Omental fat pad (tissue), 4 donors: ENCODE measurements around the gene SCGN. TPM values are rescaled to one million over a fixed set of nuclear protein-coding genes. Genes with fewer than 3 reads are reported as not detected.

Experiments used
- ATAC-seq: fragments of 150-250 bp; one replicate; pipeline ENCODE4 v1.9.1; 2016; ENCODE audit warnings: mild to moderate bottlenecking, moderate library complexity; ENCODE audit not compliant: low FRiP score
- DNase-seq: peaks from one replicate; pipeline ENCODE4 v3.0.0-alpha.2; 2019; ENCODE audit warnings: low spot score
- total RNA-seq, 4 donors: library from RNA; depleted of rRNA; stranded (reverse); fragments of >200 nt; gene quantifications; one replicate each; pipeline ENCODE4 v1.1.0, GENCODE V29; 2016
- TF ChIP-seq, protein P1 (sequence below), 3 donors: fragments of 450-650 bp; IDR thresholded peaks; one replicate each; pipeline ENCODE4 v1.5.1; 2016 to 2017; ENCODE audit warnings: antibody characterized with exemption in 3 of 3, mild to moderate bottlenecking in 3 of 3, moderate library complexity in 2 of 3

SCGN gene
- total RNA-seq, 4 donors from 2014 or later = 2.4 to 18.1 (median 6.4) TPM

DNA sequence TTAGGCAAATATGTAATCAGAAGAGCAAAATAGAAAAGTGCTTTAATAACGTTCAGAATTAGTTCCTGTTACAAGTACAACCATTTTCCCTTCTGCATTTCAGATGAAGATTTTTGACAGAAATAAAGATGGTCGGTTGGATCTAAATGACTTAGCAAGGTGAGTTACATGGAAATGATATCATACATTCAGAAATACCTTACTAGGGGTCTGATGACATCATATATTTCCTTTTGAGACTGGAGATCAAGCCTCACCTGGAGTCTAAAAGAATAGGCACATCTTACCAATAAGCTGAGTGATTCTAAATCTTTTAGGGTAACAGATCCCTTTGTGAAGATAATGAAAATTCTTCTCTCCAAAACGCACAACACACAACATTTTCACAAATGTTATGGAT is 29.8 kb downstream of the SCGN start:
- no peak for DNase-seq

DNA sequence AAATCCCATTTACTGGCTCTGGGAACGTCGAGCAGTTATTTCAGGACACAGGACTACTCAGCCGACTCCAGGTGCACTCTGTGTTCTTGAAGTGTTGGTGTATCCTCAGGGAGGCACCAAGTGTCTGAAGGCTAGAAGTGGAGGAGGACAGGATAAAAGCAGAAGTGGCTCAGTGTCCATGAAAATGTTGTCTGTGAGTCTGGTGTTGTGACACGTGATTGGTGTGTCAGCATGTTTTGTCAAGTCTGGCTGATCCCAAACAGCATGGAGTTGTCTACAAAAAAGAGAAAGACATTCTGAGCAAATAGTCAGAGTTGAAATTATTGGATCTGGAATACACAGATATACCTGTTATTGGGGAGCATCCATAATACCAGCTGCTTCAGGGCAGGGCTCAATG is 30.3 kb downstream of the SCGN start:
- ATAC-seq = no peak
- DNase-seq = no peak
- TF ChIP-seq, protein P1, sequence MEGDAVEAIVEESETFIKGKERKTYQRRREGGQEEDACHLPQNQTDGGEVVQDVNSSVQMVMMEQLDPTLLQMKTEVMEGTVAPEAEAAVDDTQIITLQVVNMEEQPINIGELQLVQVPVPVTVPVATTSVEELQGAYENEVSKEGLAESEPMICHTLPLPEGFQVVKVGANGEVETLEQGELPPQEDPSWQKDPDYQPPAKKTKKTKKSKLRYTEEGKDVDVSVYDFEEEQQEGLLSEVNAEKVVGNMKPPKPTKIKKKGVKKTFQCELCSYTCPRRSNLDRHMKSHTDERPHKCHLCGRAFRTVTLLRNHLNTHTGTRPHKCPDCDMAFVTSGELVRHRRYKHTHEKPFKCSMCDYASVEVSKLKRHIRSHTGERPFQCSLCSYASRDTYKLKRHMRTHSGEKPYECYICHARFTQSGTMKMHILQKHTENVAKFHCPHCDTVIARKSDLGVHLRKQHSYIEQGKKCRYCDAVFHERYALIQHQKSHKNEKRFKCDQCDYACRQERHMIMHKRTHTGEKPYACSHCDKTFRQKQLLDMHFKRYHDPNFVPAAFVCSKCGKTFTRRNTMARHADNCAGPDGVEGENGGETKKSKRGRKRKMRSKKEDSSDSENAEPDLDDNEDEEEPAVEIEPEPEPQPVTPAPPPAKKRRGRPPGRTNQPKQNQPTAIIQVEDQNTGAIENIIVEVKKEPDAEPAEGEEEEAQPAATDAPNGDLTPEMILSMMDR (IDR thresholded peaks at IDR 0.05) = no peak

More for the DNA sequence above, 29.8 kb downstream of the SCGN start:
- TF ChIP-seq, protein P1 (IDR thresholded peaks at IDR 0.05) = no peak
- ATAC-seq = no peak

DNA sequence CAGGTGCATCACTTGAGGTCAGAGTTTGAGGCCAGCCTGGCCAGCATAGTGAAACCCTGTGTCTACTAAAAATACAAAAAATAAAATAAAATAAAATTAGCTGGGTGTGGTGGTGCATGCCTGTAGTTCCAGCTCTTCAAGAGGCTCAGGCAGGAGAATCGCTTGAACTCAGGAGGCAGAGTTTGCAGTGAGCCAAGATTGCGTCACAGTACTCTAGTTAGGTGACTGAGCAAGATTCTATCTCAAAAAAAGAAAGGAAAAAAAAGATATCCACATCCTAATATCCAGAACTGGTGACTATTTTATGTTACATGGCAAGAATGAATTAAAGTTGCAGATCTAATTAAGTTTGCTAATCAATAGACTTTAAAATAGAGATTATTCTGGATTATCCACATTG is 32.5 kb downstream of the SCGN start:
- TF ChIP-seq, protein P1 (IDR thresholded peaks at IDR 0.05) = no peak
- DNase-seq = no peak

DNA sequence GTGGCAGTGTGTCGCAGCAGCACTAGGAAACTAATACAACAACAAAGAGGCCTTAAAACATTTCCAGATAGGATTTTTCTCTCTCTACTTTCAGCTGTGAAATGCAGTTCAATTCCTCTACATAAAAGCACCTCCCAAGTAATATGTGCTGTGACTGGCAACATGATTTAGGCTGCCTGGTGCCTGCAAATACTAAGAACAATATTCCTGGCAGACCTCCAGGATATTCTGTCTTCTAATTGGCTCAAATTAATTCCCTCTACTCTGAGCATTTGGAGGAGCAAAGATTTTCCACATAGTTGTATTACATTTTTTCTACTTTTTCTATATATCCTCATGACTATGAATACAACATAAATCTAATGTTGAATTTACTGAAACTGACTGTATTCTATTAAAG is 33.2 kb downstream of the SCGN start:
- TF ChIP-seq, protein P1 (IDR thresholded peaks at IDR 0.05) = no peak
- DNase-seq (no peak), ATAC-seq (no peak)

More for the DNA sequence above, 32.5 kb downstream of the SCGN start:
- no peak for ATAC-seq

DNA sequence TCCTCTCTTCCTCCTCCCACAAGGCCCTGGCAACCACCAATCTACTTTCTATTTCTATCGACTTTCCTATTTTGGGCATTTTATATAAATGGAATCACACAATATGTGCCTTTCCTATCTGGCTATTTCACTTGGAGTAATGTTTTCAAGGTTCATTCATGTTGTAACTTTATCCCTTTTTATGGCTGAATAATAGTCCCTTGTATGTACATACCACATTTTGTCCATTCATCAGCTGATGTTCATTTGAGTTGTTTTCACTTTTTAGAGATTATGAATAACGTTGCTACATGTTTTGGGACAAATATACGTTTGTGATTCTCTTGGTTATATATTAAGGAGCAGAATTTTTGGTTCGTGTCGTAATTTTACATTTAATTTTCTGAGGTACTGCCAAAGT is 33.9 kb downstream of the SCGN start:
- DNase-seq (no peak), ATAC-seq (no peak)
- TF ChIP-seq, protein P1 (IDR thresholded peaks at IDR 0.05) = no peak

DNA sequence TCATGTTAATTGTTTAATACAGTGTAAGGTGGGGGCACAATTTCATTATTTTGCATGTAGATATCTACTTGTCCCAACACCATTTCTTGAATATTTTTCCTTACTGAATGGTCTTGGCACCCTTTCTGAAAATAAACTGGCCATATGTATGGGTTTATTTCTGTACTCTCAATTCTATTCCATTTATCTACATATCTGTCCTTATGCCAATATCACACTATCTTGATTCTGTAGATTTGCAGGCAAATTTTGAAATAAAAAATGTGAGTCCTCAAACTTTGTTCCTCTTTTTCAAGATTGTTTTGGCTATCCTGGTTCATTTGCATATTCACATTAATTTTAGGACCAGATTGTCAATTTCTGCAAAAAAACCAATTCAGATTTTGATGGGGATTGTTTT is 34.8 kb downstream of the SCGN start:
- DNase-seq = no peak
- TF ChIP-seq, protein P1 (IDR thresholded peaks at IDR 0.05) = no peak

DNA sequence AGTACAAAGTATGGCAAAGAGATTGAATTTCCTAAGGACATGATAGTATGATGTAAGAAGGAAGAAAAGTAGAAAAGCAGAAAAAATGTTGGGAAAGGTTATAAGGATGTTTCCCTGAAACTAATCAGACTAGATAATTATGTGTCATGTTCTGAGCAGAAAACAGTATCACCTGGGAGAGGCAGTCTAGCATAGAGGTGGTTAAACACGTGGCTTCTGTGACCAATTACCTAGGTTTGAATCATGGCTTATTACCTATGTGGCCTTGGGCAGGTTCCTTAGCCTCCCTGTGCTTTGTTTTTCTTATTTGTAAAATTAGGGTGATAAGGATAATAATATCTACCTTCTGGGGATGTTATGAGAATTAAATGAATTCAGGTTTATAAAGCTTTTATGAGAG is 38.0 kb downstream of the SCGN start:
- TF ChIP-seq, protein P1 (IDR thresholded peaks at IDR 0.05) = no peak
- DNase-seq (no peak), ATAC-seq (no peak)

More for the DNA sequence above, 34.8 kb downstream of the SCGN start:
- ATAC-seq = no peak
